Endothelial cell of umbilical vein (primary cell): ENCODE results near the gene ALX3. TPM values are rescaled to one million over a fixed set of nuclear protein-coding genes. Genes with fewer than 3 reads are reported as not detected.

Experiments used
- BruUV-seq: library from RNA; stranded (reverse); fragments of 400-500 nt; replicated peaks from 2 replicates; lab custom pipeline; 2021; lab: Mats Ljungman, UMichigan
- CTCF ChIA-PET: fragments of 300-600, 350-600 bp; sonication (Branson Sonifier 250); formaldehyde crosslinking; loops from one replicate; lab custom pipeline; 2021; ENCODE audit warnings: antibody characterized with exemption, inconsistent platforms; lab: Charles Lee
- POLR2A ChIA-PET: fragments of 300-600, 350-600 bp; sonication (Branson Sonifier 250); formaldehyde crosslinking; loops from one replicate; lab custom pipeline; 2021; ENCODE audit warnings: antibody characterized with exemption, inconsistent platforms; lab: Charles Lee
- DNase-seq: peaks from one replicate; pipeline ENCODE4 v3.0.0-alpha.2; 2011; ENCODE audit warnings: low read depth, low spot score
- FAIRE-seq: peaks from 2 replicates; lab custom pipeline; 2011; peaks lifted over from hg19 to GRCh38; lab: Jason Lieb, UNC
- H2AFZ ChIP-seq: 2 replicates; pipeline ENCODE4 v1.6.0; 2012; ENCODE audit warnings: low read depth, low read length, control low read depth, inconsistent platforms
- H3K27ac ChIP-seq: 2 replicates; pipeline ENCODE4 v1.5.1; 2011; ENCODE audit warnings: low read depth, mild to moderate bottlenecking, control low read depth, low read length, moderate library complexity; ENCODE audit not compliant: insufficient read depth
- H3K27me3 ChIP-seq, 2 experiments: 2 replicates each; pipeline versions ENCODE4 v1.6.0 to v1.6.1; 2011; ENCODE audit warnings: low read length in 2 of 2, mixed read lengths in 1 of 2; ENCODE audit not compliant: control insufficient read depth in 2 of 2, insufficient read depth in 2 of 2
- H3K36me3 ChIP-seq, 2 experiments: 2 replicates in 1 of 2; 3 replicates in 1 of 2; pipeline ENCODE4 v1.5.1; 2011; ENCODE audit warnings: low read length in 2 of 2, mild to moderate bottlenecking in 1 of 2, moderate library complexity in 1 of 2; ENCODE audit not compliant: control insufficient read depth in 2 of 2, insufficient read depth in 2 of 2; ENCODE audit errors: extremely low read depth in 1 of 2
- H3K4me1 ChIP-seq: 3 replicates; pipeline ENCODE4 v1.5.1; 2011; ENCODE audit warnings: mild to moderate bottlenecking, low read length; ENCODE audit not compliant: control insufficient read depth, insufficient read depth; ENCODE audit errors: extremely low read depth
- H3K4me2 ChIP-seq: 2 replicates; pipeline ENCODE4 v1.6.1; 2011; ENCODE audit warnings: low read length, control low read depth, mixed read lengths; ENCODE audit not compliant: insufficient read depth
- H3K4me3 ChIP-seq, 3 experiments: fragments of 200-600 bp in 1 of 3; sonication (generic), shearing (Covaris generic) in 1 of 3; replicated peaks in 1 of 3; 2 replicates each; pipeline ENCODE4 v1.5.1; 2011 to 2016; ENCODE audit warnings: control low read depth in 3 of 3, low read length in 3 of 3, mild to moderate bottlenecking in 2 of 3, inconsistent platforms in 1 of 3, low read depth in 1 of 3, moderate library complexity in 1 of 3; ENCODE audit not compliant: insufficient read depth in 1 of 3
- H3K79me2 ChIP-seq: 2 replicates; pipeline ENCODE4 v1.6.0; 2012; ENCODE audit warnings: low read length, inconsistent platforms; ENCODE audit not compliant: control insufficient read depth, insufficient read depth
- H3K9ac ChIP-seq: replicated peaks from 2 replicates; pipeline ENCODE3; 2011; ENCODE audit warnings: low read length, control low read depth; ENCODE audit not compliant: insufficient read depth; ENCODE audit errors: extremely low read depth
- H3K9me1 ChIP-seq: replicated peaks from 3 replicates; pipeline ENCODE4 v1.6.0; 2011; ENCODE audit warnings: mild to moderate bottlenecking, low read length; ENCODE audit not compliant: control insufficient read depth, insufficient read depth; ENCODE audit errors: extremely low read depth
- H3K9me3 ChIP-seq: replicated peaks from 2 replicates; pipeline ENCODE4 v1.5.1; 2012; ENCODE audit warnings: low read length, inconsistent platforms; ENCODE audit not compliant: control insufficient read depth, insufficient read depth
- H4K20me1 ChIP-seq: replicated peaks from 2 replicates; pipeline ENCODE3; 2011; ENCODE audit warnings: mild to moderate bottlenecking, low read length; ENCODE audit not compliant: control insufficient read depth, insufficient read depth; ENCODE audit errors: extremely low read depth
- EZH2 ChIP-seq: IDR thresholded peaks from 2 replicates; pipeline ENCODE4 v1.6.1; 2012; ENCODE audit warnings: borderline replicate concordance, low read depth, mild to moderate bottlenecking, moderate library complexity, low read length, inconsistent platforms; ENCODE audit not compliant: severe bottlenecking
- FOS ChIP-seq: IDR thresholded peaks from 2 replicates; pipeline ENCODE4 v1.6.1; 2011; ENCODE audit warnings: mild to moderate bottlenecking, low read length, moderate library complexity, borderline replicate concordance; ENCODE audit not compliant: insufficient read depth
- GATA2 ChIP-seq: IDR thresholded peaks from 2 replicates; pipeline ENCODE4 v1.7.0; 2011; ENCODE audit warnings: low read depth, mild to moderate bottlenecking, moderate library complexity, mixed read lengths, low read length; ENCODE audit not compliant: insufficient read length, insufficient read depth
- POLR2A ChIP-seq: IDR thresholded peaks from 2 replicates; pipeline ENCODE4 v1.6.1; 2012; ENCODE audit warnings: low read depth, mild to moderate bottlenecking, control low read depth, low read length
- POLR2AphosphoS5 ChIP-seq: IDR thresholded peaks from 2 replicates; pipeline ENCODE4 v1.6.1; 2012; ENCODE audit warnings: low read depth, mild to moderate bottlenecking, control low read depth, low read length, moderate library complexity; ENCODE audit not compliant: insufficient read depth
- dilution Hi-C: fragments of 300-500 bp; cut with MboI; formaldehyde crosslinking; loops from one replicate; pipeline ENCODE4 v1.15.0; 2019; ENCODE audit warnings: low sequenced_read_pairs; ENCODE audit not compliant: extremely low pct_ligation_motif_present
- intact Hi-C: fragments of 100-400 bp; cut with micrococcal nuclease; formaldehyde crosslinking; loops from one replicate; pipeline ENCODE4 v1.10.0; 2022
- polyA plus RNA-seq, 4 experiments: library from polyadenylated mRNA; depleted of rRNA in 3 of 4; stranded (reverse) in 3 of 4; unstranded in 1 of 4; fragments of >200 nt; gene quantifications; 2 replicates each; pipeline versions ENCODE4 v1.2.1 to v1.2.3, GENCODE V29; 2011 to 2012; ENCODE audit warnings: missing spikeins in 1 of 4
- total RNA-seq: library from RNA; stranded (reverse); gene quantifications from 2 replicates; pipeline ENCODE4 v1.2.3, GENCODE V29; 2021
- TF ChIP-seq, protein P1 (sequence below), 2 donors: IDR thresholded peaks; 1 replicate in 1 of 2; 2 replicates in 1 of 2; pipeline ENCODE4 v1.5.1; 2011; ENCODE audit warnings: low read length in 2 of 2, mild to moderate bottlenecking in 2 of 2, moderate library complexity in 2 of 2, control low read depth in 1 of 2, inconsistent platforms in 1 of 2, low read depth in 1 of 2; ENCODE audit not compliant: insufficient read depth in 1 of 2; ENCODE audit errors: extremely low read depth in 1 of 2

ALX3 gene
- total and polyA plus RNA-seq, 2 donors (not counting 3 experiments of a cell fraction or from before 2014, with no cell fraction given), result not detected

DNA sequence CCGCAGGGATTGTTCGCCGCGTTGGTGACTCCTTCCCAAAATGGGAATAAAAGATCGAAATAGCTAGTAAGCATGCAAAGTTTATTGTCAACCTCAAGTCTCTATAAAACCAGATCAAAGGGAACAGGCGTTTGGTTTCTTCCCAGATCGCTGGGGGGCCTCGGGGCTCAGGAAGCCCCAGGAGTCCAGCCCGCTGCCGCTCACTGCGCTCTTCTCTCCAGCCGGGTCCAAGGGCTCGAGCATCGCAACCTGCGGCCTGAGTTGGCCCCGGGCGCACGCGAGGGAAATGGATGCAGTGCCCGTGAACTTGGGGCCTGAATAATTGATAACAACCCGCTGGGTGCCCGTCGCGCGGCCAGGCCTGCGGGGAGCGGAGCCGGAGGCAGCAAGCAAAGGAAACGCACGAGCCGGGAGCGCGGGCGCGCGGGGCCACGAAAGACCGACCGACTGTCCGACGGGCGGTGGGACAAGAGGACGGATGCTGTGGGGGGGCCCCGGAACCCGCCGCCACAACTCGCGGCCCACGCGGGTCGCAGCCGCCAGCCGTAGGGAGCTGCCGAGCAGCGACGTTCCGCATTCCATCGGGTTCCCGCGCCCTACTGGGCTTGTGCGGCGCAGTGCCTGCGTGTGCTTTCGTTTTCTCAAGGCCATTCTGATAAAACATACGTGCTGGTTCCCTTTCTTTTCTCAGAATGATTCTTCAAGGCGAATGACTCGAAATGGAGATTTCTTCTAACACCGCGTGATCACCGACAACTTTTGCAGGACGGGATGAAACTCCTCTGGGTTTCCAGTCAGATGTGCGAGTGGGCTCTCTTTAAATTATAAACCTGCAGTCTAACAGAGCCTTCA is 14.0 kb upstream of the ALX3 start:
- no TSS peak for BruUV-seq
- DNase-seq (peak; percentile 19), FAIRE-seq (no peak)
- intact Hi-C loops (no loop called here), dilution Hi-C loops (no loop called here)
- Histone ChIP-seq H3K4me2 (peak overlapping the region; percentile 70), H3K9ac (no peak overlapping the region), H3K79me2 (no peaks in the 10 kb centered on the region), H2AFZ (peak overlapping the region; percentile 39), H3K9me3 (no peaks in the 10 kb centered on the region), H3K9me1 (no peaks in the 10 kb centered on the region), H3K4me3 (peak overlapping the region; percentile 13 to 46 (median 21)), H4K20me1 (no peaks in the 10 kb centered on the region), H3K4me1 (peaks cover 6% of the 10 kb centered on the region), H3K27ac (no peak overlapping the region), H3K27me3 (peaks cover 53 to 58% of the 10 kb centered on the region in 2 experiments), H3K36me3 (no peaks in the 10 kb centered on the region)
- POLR2A ChIA-PET, result no interaction called here
- CTCF ChIA-PET, result no interaction called here
- peak; percentile 95 for TF ChIP-seq EZH2
- no peak for TF ChIP-seq POLR2AphosphoS5

DNA sequence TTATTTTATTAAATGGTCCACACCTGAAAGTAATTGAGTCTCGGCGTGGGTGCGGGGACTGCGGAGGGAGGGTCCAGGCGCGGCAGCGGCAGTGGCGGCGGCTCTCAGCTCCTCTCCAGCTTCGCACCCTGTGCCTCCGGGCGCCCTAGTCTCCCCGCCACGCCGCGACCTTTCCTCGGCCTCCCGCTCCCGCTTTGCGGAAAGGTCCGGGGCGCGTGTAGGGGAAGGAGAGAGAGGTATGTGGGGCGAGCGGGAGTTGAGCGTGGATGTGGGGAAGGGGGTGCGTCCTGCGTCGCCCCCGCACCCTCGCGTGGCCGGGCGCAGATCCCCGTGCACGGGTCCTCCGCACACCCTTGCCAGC is 13.4 kb upstream of the ALX3 start:
- Histone ChIP-seq H4K20me1 (no peaks in the 10 kb centered on the region), H3K9me3 (no peaks in the 10 kb centered on the region), H3K9me1 (no peaks in the 10 kb centered on the region), H2AFZ (no peak overlapping the region), H3K4me3 (no peak overlapping the region), H3K27ac (no peak overlapping the region), H3K79me2 (no peaks in the 10 kb centered on the region), H3K9ac (no peak overlapping the region), H3K4me2 (peak overlapping the region; percentile 70), H3K27me3 (peaks cover 56 to 58% of the 10 kb centered on the region in 2 experiments), H3K4me1 (peaks cover 6% of the 10 kb centered on the region), H3K36me3 (no peaks in the 10 kb centered on the region)
- FAIRE-seq, result no peak
- BruUV-seq, result no TSS peak
- ChIA-PET CTCF (no interaction called here), POLR2A (no interaction called here)
- dilution Hi-C loops, result no loop called here
- intact Hi-C loops, result no loop called here
- no peak for TF ChIP-seq GATA2
- no peak for TF ChIP-seq EZH2
- TF ChIP-seq, protein P1, sequence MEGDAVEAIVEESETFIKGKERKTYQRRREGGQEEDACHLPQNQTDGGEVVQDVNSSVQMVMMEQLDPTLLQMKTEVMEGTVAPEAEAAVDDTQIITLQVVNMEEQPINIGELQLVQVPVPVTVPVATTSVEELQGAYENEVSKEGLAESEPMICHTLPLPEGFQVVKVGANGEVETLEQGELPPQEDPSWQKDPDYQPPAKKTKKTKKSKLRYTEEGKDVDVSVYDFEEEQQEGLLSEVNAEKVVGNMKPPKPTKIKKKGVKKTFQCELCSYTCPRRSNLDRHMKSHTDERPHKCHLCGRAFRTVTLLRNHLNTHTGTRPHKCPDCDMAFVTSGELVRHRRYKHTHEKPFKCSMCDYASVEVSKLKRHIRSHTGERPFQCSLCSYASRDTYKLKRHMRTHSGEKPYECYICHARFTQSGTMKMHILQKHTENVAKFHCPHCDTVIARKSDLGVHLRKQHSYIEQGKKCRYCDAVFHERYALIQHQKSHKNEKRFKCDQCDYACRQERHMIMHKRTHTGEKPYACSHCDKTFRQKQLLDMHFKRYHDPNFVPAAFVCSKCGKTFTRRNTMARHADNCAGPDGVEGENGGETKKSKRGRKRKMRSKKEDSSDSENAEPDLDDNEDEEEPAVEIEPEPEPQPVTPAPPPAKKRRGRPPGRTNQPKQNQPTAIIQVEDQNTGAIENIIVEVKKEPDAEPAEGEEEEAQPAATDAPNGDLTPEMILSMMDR (IDR thresholded peaks at IDR 0.05; ENCODE audit: extremely low read depth in 1 of 2, insufficient read depth in 1 of 2, low read depth in 1 of 2, low read length in 2 of 2), result no peak
- no peak for TF ChIP-seq POLR2A
- TF ChIP-seq POLR2AphosphoS5, result no peak
- no peak for TF ChIP-seq FOS
- DNase-seq, result no peak
